B cell (primary cell): ENCODE results near the gene ARL6IP1. TPM values are rescaled to one million over a fixed set of nuclear protein-coding genes. Genes with fewer than 3 reads are reported as not detected.
"Not testable (repeated sequence)": the region's sequence is repeated elsewhere in the genome, so short reads cannot be mapped to it uniquely, and the experiment has no call there.

ENCODE experiments used
- ATAC-seq: fragments of 200-7000 bp; cut with Tn5 transposase; one replicate; pipeline ENCODE4 v1.10.0; 2021; ENCODE audit warnings: low read depth, mild to moderate bottlenecking, moderate number of reproducible peaks, moderate library complexity
- CTCF ChIA-PET: fragments of 350-600 bp; sonication (Branson Sonifier 250); formaldehyde crosslinking; loops from one replicate; lab custom pipeline; 2021; ENCODE audit warnings: antibody characterized with exemption, inconsistent platforms; lab: Charles Lee
- POLR2A ChIA-PET: fragments of 350-600 bp; sonication (Branson Sonifier 250); formaldehyde crosslinking; loops from one replicate; lab custom pipeline; 2021; ENCODE audit warnings: antibody characterized with exemption; lab: Charles Lee
- DNase-seq: peaks from one replicate; pipeline ENCODE4 v3.0.0; 2013
- H2AFZ ChIP-seq: 2 replicates; pipeline ENCODE4 v1.6.1; 2012; ENCODE audit warnings: mild to moderate bottlenecking, low read depth, low read length; ENCODE audit not compliant: insufficient read depth, poor library complexity, severe bottlenecking
- H3K27ac ChIP-seq, 2 donors: 1 replicate in 1 of 2; 2 replicates in 1 of 2; pipeline ENCODE4 v1.5.1; 2012 to 2013; ENCODE audit warnings: low read length in 2 of 2, mild to moderate bottlenecking in 2 of 2, moderate library complexity in 1 of 2
- H3K27me3 ChIP-seq, 4 experiments: fragments of 200-600 bp in 1 of 4; sonication (generic) in 1 of 4; replicated peaks in 1 of 4; 1 replicate in 2 of 4; 2 replicates in 2 of 4; pipeline versions ENCODE4 v1.6.1 to v1.7.0; 2013 to 2016; ENCODE audit warnings: low read length in 3 of 4, mild to moderate bottlenecking in 2 of 4, mixed read lengths in 1 of 4, moderate library complexity in 1 of 4; ENCODE audit not compliant: insufficient read depth in 4 of 4, control insufficient read depth in 3 of 4; ENCODE audit errors: control extremely low read depth in 1 of 4
- H3K36me3 ChIP-seq, 2 experiments: replicated peaks in 1 of 2; 1 replicate in 1 of 2; 2 replicates in 1 of 2; pipeline versions ENCODE4 v1.6.1 to v1.7.1; 2013; ENCODE audit warnings: low read length in 1 of 2; ENCODE audit not compliant: insufficient read depth in 2 of 2, control insufficient read depth in 1 of 2; ENCODE audit errors: control extremely low read depth in 1 of 2, extremely low read depth in 1 of 2
- H3K4me1 ChIP-seq, 2 donors: fragments of 200-600 bp in 1 of 2; sonication (generic) in 1 of 2; 1 replicate in 1 of 2; 2 replicates in 1 of 2; pipeline versions ENCODE4 v1.5.1 to v1.6.1; 2013 to 2017; ENCODE audit warnings: low read length in 2 of 2; ENCODE audit not compliant: control insufficient read depth in 2 of 2, insufficient read depth in 2 of 2
- H3K4me2 ChIP-seq: replicated peaks from 2 replicates; pipeline ENCODE3; 2012; ENCODE audit warnings: mild to moderate bottlenecking, low read depth, low read length; ENCODE audit not compliant: poor library complexity, severe bottlenecking
- H3K4me3 ChIP-seq, 5 experiments: fragments of 200-600 bp in 1 of 5; sonication (generic) in 1 of 5; 1 replicate in 3 of 5; 2 replicates in 2 of 5; pipeline versions ENCODE4 v1.5.1 to v1.7.0; 2011 to 2016; ENCODE audit warnings: low read length in 4 of 5, mild to moderate bottlenecking in 4 of 5, low read depth in 2 of 5, control low read depth in 1 of 5, moderate library complexity in 1 of 5; ENCODE audit not compliant: insufficient read depth in 1 of 5; ENCODE audit errors: control extremely low read depth in 1 of 5, extremely low read depth in 1 of 5
- H3K79me2 ChIP-seq: fragments of 200-600 bp; sonication (generic); one replicate; pipeline ENCODE4 v1.6.0; 2016; ENCODE audit warnings: low read length; ENCODE audit not compliant: control insufficient read depth, insufficient read depth
- H3K9ac ChIP-seq: fragments of 200-600 bp; sonication (generic); 2 replicates; pipeline ENCODE4 v1.6.1; 2017; ENCODE audit warnings: mild to moderate bottlenecking, low read length, moderate library complexity
- H3K9me3 ChIP-seq, 3 donors: one replicate each; pipeline versions ENCODE4 v1.6.1 to v1.7.1; 2013; ENCODE audit warnings: low read length in 2 of 3; ENCODE audit not compliant: control insufficient read depth in 2 of 3, insufficient read depth in 1 of 3; ENCODE audit errors: control extremely low read depth in 1 of 3
- H4K20me1 ChIP-seq: 2 replicates; pipeline ENCODE4 v1.6.0; 2012; ENCODE audit warnings: mild to moderate bottlenecking, low read length; ENCODE audit not compliant: insufficient read depth, control insufficient read depth, poor library complexity, severe bottlenecking
- H3K27ac Mint-ChIP-seq: one replicate; pipeline ENCODE4 v1.8.0; 2021; ENCODE audit warnings: mixed read lengths
- H3K27me3 Mint-ChIP-seq: one replicate; pipeline ENCODE4 v1.8.0; 2021; ENCODE audit warnings: mixed read lengths
- H3K4me1 Mint-ChIP-seq: one replicate; pipeline ENCODE4 v1.8.0; 2021; ENCODE audit warnings: mixed read lengths
- H3K4me3 Mint-ChIP-seq: one replicate; pipeline ENCODE4 v1.8.0; 2021; ENCODE audit warnings: mixed read lengths
- H3K9me3 Mint-ChIP-seq: one replicate; pipeline ENCODE4 v1.8.0; 2022; ENCODE audit warnings: mixed read lengths; ENCODE audit not compliant: insufficient read depth
- WGBS: methylation state at CpG from one replicate; pipeline ENCODE4 v1.1.5; 2013; ENCODE audit warnings: missing lambda C conversion rate; ENCODE audit not compliant: insufficient coverage; 5-methylcytosine and 5-hydroxymethylcytosine counted together
- intact Hi-C: fragments of 100-400 bp; cut with micrococcal nuclease; formaldehyde crosslinking; loops from one replicate; pipeline ENCODE4 v1.10.0; 2022
- polyA plus RNA-seq: library from polyadenylated mRNA; depleted of rRNA; stranded (reverse); fragments of >200 nt; gene quantifications from 2 replicates; pipeline ENCODE4 v1.2.3, GENCODE V29; 2012
- total RNA-seq, 2 donors: library from RNA; stranded (reverse); fragments of 120-200 nt in 1 of 2; gene quantifications; 1 replicate in 1 of 2; 2 replicates in 1 of 2; pipeline versions ENCODE4 v1.2.3 to v1.2.4, GENCODE V29; 2013 to 2022

The ARL6IP1 gene
- total and polyA plus RNA-seq, 2 donors (not counting 1 experiment from before 2014, with no cell fraction given): 52.0 to 109 TPM

DNA sequence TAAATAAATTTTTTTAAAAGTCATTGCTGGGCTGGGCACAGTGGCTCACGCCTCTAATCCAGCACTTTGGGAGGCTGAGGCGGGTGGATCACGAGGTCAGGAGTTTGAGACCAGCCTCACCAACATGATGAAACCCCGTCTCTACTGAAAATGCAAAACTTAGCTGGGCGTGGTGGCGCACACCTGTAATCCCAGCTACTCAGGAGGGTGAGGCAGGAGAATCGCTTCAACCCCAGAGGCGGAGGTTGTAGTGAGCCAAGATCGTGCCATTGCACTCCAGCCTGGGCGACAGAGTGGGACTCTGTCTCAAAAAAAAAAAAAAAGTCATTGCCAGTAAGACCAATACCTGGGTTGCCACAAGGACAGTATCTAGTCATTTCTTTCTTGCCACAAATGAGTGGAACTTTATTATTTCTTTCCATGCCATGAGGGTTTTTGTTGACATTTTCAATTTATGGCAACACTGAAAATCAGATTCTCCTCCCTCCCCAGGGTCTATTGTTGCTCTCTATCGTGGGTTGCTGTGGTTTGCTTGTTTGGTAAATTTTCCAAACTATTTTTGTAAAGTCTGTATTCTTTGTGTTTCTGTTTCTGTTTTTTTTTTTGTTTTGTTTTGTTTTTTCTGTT is 30.9 kb downstream of the ARL6IP1 start:
- H3K27me3 ChIP-seq, DNase-seq, H4K20me1 ChIP-seq, H3K9me3 Mint-ChIP-seq, H3K4me1 ChIP-seq, H3K27me3 Mint-ChIP-seq, H3K27ac ChIP-seq, H3K36me3 ChIP-seq, H3K79me2 ChIP-seq, H2AFZ ChIP-seq, H3K9me3 ChIP-seq, H3K4me3 Mint-ChIP-seq, H3K4me3 ChIP-seq, H3K4me2 ChIP-seq, CTCF ChIA-PET, H3K27ac Mint-ChIP-seq, H3K9ac ChIP-seq, H3K4me1 Mint-ChIP-seq, ATAC-seq, intact Hi-C loops: not testable (repeated sequence)
- 89% methylated on average over 9 of the region's 11 CpGs for WGBS
- POLR2A ChIA-PET: interaction anchor here (0.7 kb wide), 1 partner anchor 458 kb away, joined by 4 read pairs; no protein-coding TSS in a partner anchor

DNA sequence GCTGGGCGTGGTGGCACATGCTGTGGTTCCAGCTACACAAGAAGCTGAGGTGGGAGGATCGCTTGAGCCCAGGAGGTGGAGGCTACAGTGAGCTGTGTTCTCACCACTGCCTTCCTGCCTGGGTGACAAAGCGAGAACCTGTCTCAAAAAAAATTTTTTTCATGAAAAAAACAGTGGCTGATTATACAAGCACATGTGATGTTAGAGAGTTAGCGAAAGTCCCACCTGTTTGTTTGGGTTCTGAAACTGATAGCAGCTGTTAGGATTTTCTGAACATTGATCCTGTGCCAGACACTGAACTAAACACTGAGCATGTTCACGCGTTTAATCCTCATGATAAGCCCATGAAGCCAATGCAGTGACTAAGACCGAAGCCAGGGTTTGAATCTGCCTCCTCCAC is 34.1 kb downstream of the ARL6IP1 start:
- H3K4me3 Mint-ChIP-seq, H3K27me3 ChIP-seq, H4K20me1 ChIP-seq, H3K36me3 ChIP-seq, H3K4me2 ChIP-seq, H3K27ac Mint-ChIP-seq, H3K27ac ChIP-seq, H2AFZ ChIP-seq, H3K9me3 ChIP-seq, CTCF ChIA-PET, H3K9ac ChIP-seq, H3K4me1 ChIP-seq, H3K79me2 ChIP-seq, H3K4me3 ChIP-seq, DNase-seq, POLR2A ChIA-PET, intact Hi-C loops, ATAC-seq, H3K4me1 Mint-ChIP-seq, H3K27me3 Mint-ChIP-seq, H3K9me3 Mint-ChIP-seq: not testable (repeated sequence)
- 13% methylated on average over 2 of the region's 7 CpGs for WGBS

DNA sequence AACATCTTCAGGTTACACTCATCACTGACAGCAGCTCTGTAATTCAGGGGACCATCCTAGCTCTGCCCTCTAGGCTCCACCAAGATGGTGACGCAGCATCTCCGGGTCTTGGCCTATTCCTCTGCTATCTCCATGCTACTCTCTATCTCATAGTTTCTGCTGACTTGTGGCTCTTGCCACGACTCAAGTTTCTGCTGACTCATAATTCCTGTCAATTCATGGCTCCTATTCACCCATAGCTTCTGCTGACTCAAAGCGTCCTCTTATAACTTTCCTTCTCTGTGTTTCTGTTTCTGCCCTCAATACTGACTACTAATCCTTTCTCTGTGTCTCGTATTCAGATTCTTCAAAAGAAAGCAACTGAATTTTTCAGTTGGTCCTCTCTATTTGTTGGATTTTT is 38.6 kb downstream of the ARL6IP1 start:
- H3K27me3 Mint-ChIP-seq, intact Hi-C loops, H3K27ac Mint-ChIP-seq, H3K4me1 ChIP-seq, H3K36me3 ChIP-seq, ATAC-seq, H3K4me3 Mint-ChIP-seq, H3K79me2 ChIP-seq, CTCF ChIA-PET, H3K9ac ChIP-seq, H3K9me3 ChIP-seq, H3K4me1 Mint-ChIP-seq, H3K27ac ChIP-seq, H2AFZ ChIP-seq, POLR2A ChIA-PET, H3K27me3 ChIP-seq, H4K20me1 ChIP-seq, H3K9me3 Mint-ChIP-seq, DNase-seq, H3K4me2 ChIP-seq, H3K4me3 ChIP-seq: not testable (repeated sequence)
- no CpG with 5 or more reads among the region's 5 CpGs for WGBS
